Measurements from ENCODE around the gene C19orf25. TPM values are rescaled to one million over a fixed set of nuclear protein-coding genes. Genes with fewer than 3 reads are reported as not detected.
A peak's percentile ranks its signal among the peaks of the same experiment; 100 is the strongest.

Gene C19orf25
- total and polyA plus RNA-seq, 2 of the 13 experiments (the other 11 are each of a cell fraction or from before 2014, with no cell fraction given) = 14.2 to 32.4 TPM

DNA sequence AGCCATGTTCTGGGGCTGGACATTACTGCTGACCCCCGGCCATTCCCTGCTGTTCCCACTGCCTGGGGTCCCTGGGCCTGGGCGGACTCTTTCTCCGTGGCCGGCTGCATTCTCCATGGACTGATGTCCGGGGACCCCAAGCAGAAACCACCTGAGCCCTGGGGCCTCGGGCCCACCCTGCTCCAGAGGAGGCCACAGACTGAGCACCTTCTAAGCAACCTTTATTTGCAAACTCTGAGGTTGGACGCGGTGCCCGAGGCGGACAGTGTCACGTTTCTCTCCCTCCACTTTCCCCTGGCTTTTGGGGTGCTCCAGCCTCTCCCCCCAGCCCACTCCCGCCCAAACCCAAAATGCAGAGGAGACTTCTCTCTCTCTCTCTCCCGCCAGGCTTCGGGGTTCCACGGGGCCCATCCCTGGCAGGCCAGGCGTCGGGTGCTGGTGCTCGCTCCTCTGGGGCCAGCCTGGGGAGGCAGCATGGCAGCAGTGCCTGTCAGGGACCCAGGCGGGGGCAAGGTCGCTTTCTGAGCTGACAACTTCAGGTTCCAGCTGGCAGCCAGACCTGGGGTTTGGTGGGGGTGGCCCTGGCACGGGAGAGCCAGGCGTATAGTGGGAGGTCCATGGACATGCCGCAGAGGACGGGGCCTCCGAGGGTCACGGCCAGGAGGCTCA is 2.3 kb upstream of the C19orf25 start (continued):
- TF ChIP-seq, protein P1, sequence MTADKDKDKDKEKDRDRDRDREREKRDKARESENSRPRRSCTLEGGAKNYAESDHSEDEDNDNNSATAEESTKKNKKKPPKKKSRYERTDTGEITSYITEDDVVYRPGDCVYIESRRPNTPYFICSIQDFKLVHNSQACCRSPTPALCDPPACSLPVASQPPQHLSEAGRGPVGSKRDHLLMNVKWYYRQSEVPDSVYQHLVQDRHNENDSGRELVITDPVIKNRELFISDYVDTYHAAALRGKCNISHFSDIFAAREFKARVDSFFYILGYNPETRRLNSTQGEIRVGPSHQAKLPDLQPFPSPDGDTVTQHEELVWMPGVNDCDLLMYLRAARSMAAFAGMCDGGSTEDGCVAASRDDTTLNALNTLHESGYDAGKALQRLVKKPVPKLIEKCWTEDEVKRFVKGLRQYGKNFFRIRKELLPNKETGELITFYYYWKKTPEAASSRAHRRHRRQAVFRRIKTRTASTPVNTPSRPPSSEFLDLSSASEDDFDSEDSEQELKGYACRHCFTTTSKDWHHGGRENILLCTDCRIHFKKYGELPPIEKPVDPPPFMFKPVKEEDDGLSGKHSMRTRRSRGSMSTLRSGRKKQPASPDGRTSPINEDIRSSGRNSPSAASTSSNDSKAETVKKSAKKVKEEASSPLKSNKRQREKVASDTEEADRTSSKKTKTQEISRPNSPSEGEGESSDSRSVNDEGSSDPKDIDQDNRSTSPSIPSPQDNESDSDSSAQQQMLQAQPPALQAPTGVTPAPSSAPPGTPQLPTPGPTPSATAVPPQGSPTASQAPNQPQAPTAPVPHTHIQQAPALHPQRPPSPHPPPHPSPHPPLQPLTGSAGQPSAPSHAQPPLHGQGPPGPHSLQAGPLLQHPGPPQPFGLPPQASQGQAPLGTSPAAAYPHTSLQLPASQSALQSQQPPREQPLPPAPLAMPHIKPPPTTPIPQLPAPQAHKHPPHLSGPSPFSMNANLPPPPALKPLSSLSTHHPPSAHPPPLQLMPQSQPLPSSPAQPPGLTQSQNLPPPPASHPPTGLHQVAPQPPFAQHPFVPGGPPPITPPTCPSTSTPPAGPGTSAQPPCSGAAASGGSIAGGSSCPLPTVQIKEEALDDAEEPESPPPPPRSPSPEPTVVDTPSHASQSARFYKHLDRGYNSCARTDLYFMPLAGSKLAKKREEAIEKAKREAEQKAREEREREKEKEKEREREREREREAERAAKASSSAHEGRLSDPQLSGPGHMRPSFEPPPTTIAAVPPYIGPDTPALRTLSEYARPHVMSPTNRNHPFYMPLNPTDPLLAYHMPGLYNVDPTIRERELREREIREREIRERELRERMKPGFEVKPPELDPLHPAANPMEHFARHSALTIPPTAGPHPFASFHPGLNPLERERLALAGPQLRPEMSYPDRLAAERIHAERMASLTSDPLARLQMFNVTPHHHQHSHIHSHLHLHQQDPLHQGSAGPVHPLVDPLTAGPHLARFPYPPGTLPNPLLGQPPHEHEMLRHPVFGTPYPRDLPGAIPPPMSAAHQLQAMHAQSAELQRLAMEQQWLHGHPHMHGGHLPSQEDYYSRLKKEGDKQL (CRISPR knock-in tag; IDR thresholded peaks at IDR 0.05; ENCODE audit: low read depth) = no peak
- TF ChIP-seq SSRP1 (CRISPR knock-in tag; IDR thresholded peaks at IDR 0.05) = no peak
- TF ChIP-seq ZNF619 (CRISPR knock-in tag; IDR thresholded peaks at IDR 0.05) = no peak
- no peak for TF ChIP-seq RAD51 (IDR thresholded peaks at IDR 0.05; ENCODE audit: borderline replicate concordance)
- TF ChIP-seq STAG1 (CRISPR knock-in tag; IDR thresholded peaks at IDR 0.05) = no peak
- TF ChIP-seq, protein P2, sequence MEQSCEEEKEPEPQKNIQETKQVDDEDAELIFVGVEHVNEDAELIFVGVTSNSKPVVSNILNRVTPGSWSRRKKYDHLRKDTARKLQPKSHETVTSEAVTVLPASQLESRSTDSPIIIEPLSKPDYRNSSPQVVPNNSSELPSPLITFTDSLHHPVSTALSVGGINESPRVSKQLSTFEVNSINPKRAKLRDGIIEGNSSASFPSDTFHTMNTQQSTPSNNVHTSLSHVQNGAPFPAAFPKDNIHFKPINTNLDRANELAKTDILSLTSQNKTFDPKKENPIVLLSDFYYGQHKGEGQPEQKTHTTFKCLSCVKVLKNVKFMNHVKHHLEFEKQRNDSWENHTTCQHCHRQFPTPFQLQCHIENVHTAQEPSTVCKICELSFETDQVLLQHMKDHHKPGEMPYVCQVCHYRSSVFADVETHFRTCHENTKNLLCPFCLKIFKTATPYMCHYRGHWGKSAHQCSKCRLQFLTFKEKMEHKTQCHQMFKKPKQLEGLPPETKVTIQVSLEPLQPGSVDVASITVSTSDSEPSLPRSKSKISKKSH (CRISPR knock-in tag; IDR thresholded peaks at IDR 0.05; ENCODE audit: borderline replicate concordance) = 0 out of 2 replicates have a peak, but pooled peaks have one; percentile 26
- no peak for TF ChIP-seq NFKB2 (CRISPR knock-in tag; IDR thresholded peaks at IDR 0.05; ENCODE audit: borderline replicate concordance)
- 0 out of 2 replicates have a peak, but pooled peaks have one; percentile 7 for TF ChIP-seq RBFOX2 (IDR thresholded peaks at IDR 0.05; ENCODE audit: low read depth, low read length)
- TF ChIP-seq KLF16 (CRISPR knock-in tag; IDR thresholded peaks at IDR 0.05) = no peak
- TF ChIP-seq RXRB (CRISPR knock-in tag; IDR thresholded peaks at IDR 0.05; ENCODE audit: borderline replicate concordance) = 0 out of 2 replicates have a peak, but pooled peaks have one; percentile 1
- no peak for TF ChIP-seq MLLT10 (CRISPR knock-in tag; IDR thresholded peaks at IDR 0.05)
- TF ChIP-seq, protein P3, sequence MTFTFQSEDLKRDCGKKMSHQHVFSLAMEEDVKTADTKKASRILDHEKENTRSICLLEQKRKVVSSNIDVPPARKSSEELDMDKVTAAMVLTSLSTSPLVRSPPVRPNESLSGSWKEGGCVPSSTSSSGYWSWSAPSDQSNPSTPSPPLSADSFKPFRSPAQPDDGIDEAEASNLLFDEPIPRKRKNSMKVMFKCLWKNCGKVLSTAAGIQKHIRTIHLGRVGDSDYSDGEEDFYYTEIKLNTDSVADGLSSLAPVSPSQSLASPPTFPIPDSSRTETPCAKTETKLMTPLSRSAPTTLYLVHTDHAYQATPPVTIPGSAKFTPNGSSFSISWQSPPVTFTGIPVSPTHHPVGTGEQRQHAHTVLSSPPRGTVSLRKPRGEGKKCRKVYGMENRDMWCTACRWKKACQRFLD (CRISPR knock-in tag; IDR thresholded peaks at IDR 0.05; ENCODE audit: borderline replicate concordance) = no peak
- no peak for TF ChIP-seq KAT7 (CRISPR knock-in tag; IDR thresholded peaks at IDR 0.05; ENCODE audit: borderline replicate concordance)
- TF ChIP-seq MTA1 (CRISPR knock-in tag; IDR thresholded peaks at IDR 0.05; ENCODE audit: borderline replicate concordance) = no peak
- TF ChIP-seq, protein P4, sequence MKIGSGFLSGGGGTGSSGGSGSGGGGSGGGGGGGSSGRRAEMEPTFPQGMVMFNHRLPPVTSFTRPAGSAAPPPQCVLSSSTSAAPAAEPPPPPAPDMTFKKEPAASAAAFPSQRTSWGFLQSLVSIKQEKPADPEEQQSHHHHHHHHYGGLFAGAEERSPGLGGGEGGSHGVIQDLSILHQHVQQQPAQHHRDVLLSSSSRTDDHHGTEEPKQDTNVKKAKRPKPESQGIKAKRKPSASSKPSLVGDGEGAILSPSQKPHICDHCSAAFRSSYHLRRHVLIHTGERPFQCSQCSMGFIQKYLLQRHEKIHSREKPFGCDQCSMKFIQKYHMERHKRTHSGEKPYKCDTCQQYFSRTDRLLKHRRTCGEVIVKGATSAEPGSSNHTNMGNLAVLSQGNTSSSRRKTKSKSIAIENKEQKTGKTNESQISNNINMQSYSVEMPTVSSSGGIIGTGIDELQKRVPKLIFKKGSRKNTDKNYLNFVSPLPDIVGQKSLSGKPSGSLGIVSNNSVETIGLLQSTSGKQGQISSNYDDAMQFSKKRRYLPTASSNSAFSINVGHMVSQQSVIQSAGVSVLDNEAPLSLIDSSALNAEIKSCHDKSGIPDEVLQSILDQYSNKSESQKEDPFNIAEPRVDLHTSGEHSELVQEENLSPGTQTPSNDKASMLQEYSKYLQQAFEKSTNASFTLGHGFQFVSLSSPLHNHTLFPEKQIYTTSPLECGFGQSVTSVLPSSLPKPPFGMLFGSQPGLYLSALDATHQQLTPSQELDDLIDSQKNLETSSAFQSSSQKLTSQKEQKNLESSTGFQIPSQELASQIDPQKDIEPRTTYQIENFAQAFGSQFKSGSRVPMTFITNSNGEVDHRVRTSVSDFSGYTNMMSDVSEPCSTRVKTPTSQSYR (CRISPR knock-in tag; IDR thresholded peaks at IDR 0.05; ENCODE audit: borderline replicate concordance) = no peak
- 0 out of 2 replicates have a peak, but pooled peaks have one; percentile 13 for TF ChIP-seq KDM2A (CRISPR knock-in tag; IDR thresholded peaks at IDR 0.05; ENCODE audit: borderline replicate concordance, low read depth)
- no peak for TF ChIP-seq ZNF850 (CRISPR knock-in tag; conservative IDR thresholded peaks at IDR 0.05)
- no peak for TF ChIP-seq ZNF205 (CRISPR knock-in tag; IDR thresholded peaks at IDR 0.05)
- no peak for TF ChIP-seq ATF7-NPFF (CRISPR knock-in tag; IDR thresholded peaks at IDR 0.05; ENCODE audit: low read depth)
